NCI-H1092 (cell line): ENCODE results near the gene MRPL12.

Experiments
- DNase-seq: peaks from one replicate; lab custom pipeline; 2025; lab: John Stamatoyannopoulos, UW

The MRPL12 gene

DNA sequence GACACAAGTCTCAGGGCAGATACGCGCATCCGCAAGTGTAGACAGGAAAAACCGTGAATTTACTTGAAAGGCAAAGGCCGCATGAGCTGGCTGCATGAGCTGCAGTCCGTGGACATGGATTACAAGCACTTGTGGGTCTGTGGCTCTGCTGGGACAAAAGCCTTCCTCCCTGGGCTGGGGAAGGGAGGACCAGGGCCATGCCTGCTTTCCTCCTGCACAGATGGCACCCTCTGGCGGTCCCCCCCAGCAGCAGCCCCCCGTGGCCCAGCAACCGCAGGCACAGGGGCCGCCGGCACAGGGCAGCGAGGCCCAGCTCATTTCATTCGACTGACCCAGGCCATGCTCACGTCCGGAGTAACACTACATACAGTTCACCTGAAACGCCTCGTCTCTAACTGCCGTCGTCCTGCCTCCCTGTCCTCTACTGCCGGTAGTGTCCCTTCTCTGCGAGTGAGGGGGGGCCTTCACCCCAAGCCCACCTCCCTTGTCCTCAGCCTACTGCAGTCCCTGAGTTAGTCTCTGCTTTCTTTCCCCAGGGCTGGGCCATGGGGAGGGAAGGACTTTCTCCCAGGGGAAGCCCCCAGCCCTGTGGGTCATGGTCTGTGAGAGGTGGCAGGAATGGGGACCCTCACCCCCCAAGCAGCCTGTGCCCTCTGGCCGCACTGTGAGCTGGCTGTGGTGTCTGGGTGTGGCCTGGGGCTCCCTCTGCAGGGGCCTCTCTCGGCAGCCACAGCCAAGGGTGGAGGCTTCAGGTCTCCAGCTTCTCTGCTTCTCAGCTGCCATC lies 1.7 kb upstream of the MRPL12 start:
- DNase-seq: no peak

DNA sequence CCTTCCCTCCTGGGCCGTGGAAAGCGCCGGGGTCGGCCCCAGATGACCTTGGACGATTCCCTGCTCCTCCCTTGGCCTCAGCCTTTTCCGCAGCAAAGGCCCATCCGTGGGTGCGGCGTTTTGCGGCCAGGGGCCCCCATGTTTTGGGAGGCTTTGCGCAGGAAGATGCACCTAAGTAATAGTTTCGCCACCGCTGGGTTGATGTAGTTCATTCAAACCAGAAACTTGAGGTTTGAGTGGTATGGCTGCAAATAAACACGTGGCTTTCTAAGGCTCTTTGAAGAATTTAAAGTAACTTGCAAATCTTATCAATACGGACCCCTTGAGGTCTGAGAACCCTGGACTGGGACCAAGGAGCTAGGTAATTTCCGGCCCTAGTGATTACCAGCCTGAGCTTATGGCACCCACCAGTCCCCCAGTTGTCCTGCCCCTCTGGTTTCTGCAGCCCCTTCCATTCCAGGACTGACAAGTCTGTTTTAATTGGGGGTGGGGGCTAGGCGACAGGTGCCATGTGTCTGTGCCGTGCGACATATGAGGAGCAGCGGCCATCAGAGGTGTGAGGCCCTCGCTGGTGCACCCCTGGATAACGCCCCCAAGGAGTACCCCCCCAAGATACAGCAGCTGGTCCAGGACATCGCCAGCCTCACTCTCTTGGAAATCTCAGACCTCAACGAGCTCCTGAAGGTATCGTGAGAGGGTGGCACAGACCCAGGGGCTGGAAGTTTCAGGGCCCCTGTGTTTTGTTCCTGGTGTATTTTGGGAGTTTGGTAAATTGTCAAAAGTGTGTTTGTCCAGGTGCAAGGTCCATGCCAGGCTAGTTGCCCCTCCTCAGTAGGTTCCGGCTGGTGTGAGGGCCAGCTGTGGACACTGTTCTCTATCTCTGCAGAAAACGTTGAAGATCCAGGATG lies 834 bp downstream of the MRPL12 start:
- no peak for DNase-seq

GRCh38 chr17:81705518-81706231 lies 2.5 kb downstream of the MRPL12 start:
- no peak for DNase-seq

GRCh38 chr17:81706232-81706611 lies 3.1 kb downstream of the MRPL12 start:
- DNase-seq: no peak

DNA sequence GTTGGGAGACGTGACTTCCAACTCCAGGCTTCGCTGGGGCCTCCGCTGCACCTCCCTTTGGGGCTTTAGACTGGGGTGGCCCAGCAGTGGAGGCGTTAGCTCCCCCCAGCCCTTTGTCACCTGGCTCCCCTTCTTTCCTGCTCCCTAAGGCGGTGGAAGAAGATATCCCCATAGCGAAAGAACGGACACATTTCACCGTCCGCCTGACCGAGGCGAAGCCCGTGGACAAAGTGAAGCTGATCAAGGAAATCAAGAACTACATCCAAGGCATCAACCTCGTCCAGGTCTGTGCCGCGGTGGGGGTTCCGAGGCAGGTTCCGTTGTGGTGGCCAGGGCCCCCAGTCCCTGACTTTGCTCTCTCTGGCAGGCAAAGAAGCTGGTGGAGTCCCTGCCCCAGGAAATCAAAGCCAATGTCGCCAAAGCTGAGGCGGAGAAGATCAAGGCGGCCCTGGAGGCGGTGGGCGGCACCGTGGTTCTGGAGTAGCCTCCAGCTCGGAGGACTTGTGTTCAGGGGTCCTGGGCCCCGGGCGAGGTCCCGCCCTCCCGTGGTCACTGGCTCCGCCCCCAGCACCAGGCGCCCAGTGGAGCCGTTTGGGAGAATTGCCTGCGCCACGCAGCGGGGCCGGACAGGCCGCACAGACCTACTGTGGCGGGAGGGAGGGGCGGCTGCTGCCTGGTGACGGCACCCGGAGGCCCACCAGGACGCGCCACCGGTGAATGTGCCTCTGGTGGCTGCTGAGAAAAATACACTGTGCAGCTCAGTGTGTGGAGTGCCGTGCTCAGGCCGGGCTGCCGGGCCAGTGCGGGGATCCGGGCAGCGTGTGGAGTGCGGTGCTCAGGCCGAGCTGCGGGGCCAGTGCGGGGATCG lies 3.8 kb downstream of the MRPL12 start:
- no peak for DNase-seq

GRCh38 chr17:81707725-81708646 lies 4.8 kb downstream of the MRPL12 start:
- no peak for DNase-seq

- no peak for DNase-seq
Observed at GRCh38 chr17:81708739-81709185, 5.6 kb downstream of the MRPL12 start.

GRCh38 chr17:81710514-81711308 lies 7.5 kb downstream of the MRPL12 start:
- DNase-seq: no peak

DNA sequence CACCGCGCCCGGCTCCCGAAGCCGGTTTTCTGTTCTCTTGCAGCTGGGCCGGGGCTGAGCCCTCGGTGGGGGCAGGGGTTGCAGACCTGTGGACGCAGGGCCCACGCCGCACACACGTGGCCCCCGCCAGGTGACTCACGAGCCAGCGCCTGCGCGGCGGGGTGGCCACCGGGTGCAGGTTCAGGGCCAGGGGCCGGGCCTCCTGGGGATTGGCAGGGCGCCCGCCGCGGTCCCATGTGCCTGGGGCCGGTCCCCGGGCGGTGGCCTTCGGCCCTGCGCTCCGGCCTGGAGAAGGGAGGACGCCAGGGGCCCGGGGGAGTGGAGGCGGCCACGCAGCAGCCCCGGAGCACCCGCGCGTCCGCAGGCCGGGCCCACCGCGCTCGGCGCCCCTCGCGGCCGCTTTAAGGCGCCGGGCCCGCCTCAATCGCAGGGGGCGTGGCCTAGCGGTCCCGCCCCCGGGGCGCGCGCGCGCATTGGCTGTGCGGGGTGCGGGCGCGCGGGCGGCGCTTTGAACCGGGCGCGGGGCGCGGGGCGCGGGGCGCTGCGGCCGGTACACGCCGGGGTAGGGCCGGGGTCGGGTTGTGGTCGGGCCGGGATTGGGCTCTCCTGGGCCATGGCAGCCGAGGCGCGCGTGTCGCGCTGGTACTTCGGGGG lies 8.8 kb downstream of the MRPL12 start, which contains the start of gene SLC25A10:
TSS of gene SLC25A10 (plus strand) at position 471 of the 654 bp plus-strand sequence. CDS start at position 614, 143 bp downstream.
- peak; percentile 73 for DNase-seq

GRCh38 chr17:81712468-81713003 lies 9.4 kb downstream of the MRPL12 start:
- no peak for DNase-seq

- no peak for DNase-seq
Observed at GRCh38 chr17:81713004-81713555, 9.9 kb downstream of the MRPL12 start.

GRCh38 chr17:81713556-81714411 lies 10.6 kb downstream of the MRPL12 start:
- DNase-seq: no peak

DNA sequence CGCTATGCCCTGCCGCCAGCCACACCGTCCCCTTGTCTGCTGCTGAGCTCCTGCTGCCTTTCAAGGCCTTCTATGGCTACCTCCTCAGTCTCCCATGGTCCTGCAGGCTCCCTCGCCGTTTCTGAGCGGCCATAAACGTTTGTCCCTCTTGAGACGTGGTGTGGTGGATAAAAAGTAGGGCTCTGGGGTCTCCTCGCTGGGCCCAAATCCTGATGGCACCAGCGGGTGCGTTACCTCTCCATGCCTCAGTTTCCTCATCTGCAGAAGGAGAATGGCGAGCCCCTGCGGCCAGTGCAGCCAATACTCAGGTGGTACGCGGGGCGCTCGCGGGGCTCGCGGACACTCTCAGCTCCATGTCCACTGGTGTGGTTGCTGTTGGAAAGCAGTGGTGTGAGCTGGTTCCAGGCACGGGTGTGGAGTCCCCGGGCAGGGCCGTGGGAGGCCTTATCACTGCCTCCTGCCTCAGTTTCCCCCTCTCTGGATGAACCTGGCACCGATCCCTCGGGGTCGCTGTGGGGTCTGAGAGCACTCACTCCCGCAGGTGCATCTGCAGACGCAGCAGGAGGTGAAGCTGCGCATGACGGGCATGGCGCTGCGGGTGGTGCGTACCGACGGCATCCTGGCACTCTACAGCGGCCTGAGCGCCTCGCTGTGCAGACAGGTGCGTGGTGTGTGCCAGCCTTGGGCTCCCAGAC lies 11.4 kb downstream of the MRPL12 start:
- DNase-seq: no peak

GRCh38 chr17:81715107-81715871 lies 12.1 kb downstream of the MRPL12 start:
- DNase-seq: no peak

DNA sequence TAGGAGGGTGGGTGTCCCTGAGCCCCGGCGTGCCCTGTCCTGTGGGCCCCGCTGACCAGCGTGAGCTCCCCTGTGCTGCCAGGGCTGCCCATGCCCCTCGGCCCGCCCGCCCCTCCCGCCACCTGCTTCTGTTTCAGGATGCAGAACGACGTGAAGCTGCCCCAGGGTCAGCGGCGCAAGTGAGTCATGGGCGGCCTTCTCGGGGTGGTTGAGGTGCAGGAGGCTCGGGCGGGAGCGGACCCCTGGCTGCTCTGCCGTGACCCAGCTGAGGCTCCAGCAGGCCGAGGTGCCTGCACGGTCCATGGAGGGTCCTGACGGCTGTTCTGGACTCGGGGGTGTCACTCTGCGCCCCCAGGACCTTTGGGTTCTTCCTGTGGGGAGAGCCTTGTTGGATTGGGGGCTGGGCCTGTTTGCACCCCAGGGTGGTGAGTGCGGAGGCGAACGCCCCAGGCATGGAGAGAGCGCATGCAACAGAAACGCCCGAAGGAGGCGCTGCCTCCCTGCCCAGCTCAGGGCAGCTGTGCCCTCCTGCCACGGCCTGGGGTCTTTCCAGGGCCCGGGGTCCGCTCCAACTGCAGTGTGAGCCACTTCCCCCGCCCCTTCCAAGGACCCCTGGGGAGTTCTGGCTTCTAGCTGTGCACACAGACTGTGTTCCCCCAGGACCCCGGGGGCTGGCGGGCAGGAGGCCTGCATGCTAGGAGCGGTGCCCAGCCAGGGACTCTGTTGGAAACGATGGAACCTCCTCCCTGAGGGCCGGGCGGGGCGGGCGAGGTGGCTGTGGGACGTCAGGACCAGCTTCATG lies 12.9 kb downstream of the MRPL12 start:
- DNase-seq: no peak
